IPS DF 4.7 (cell line): ENCODE results near the gene DPF3.

Experiments
- DNase-seq: peaks from one replicate; pipeline ENCODE4 v3.0.0-alpha.2; 2013; ENCODE audit warnings: low spot score; ENCODE audit errors: extremely low read depth

Gene DPF3

GRCh38 chr14:72743626-72744025 lies 150.3 kb downstream of the DPF3 start:
- no peak for DNase-seq

- DNase-seq: no peak
These were observed 151.1 kb downstream of the DPF3 start for GRCh38 chr14:72742838-72743195.

- no peak for DNase-seq
These were observed 151.6 kb downstream of the DPF3 start for GRCh38 chr14:72742118-72742837.

GRCh38 chr14:72741826-72742117 lies 152.1 kb downstream of the DPF3 start:
- DNase-seq: no peak

GRCh38 chr14:72740966-72741825 lies 152.7 kb downstream of the DPF3 start:
- no peak for DNase-seq

GRCh38 chr14:72740504-72740961 lies 153.4 kb downstream of the DPF3 start:
- DNase-seq: no peak

- no peak for DNase-seq
These were observed 154.2 kb downstream of the DPF3 start for GRCh38 chr14:72739446-72740405.

GRCh38 chr14:72738161-72738611 lies 155.7 kb downstream of the DPF3 start:
- no peak for DNase-seq

GRCh38 chr14:72737560-72737943 lies 156.3 kb downstream of the DPF3 start:
- no peak for DNase-seq

- DNase-seq: no peak
These were observed 156.9 kb downstream of the DPF3 start for GRCh38 chr14:72736786-72737559.

GRCh38 chr14:72736308-72736707 lies 157.6 kb downstream of the DPF3 start:
- no peak for DNase-seq

GRCh38 chr14:72732022-72732780 lies 161.7 kb downstream of the DPF3 start:
- DNase-seq: no peak

- no peak for DNase-seq
These were observed 162.5 kb downstream of the DPF3 start for GRCh38 chr14:72731252-72732020.

GRCh38 chr14:72730468-72730867 lies 163.4 kb downstream of the DPF3 start:
- no peak for DNase-seq

GRCh38 chr14:72726444-72726843 lies 167.5 kb downstream of the DPF3 start:
- no peak for DNase-seq

GRCh38 chr14:72723858-72724530 lies 169.9 kb downstream of the DPF3 start:
- no peak for DNase-seq

- DNase-seq: no peak
These were observed 171.6 kb downstream of the DPF3 start for GRCh38 chr14:72722201-72722785.

GRCh38 chr14:72721083-72721482 lies 172.8 kb downstream of the DPF3 start:
- DNase-seq: no peak
